Cardiac fibroblast (primary cell): Measurements from ENCODE around the gene PDCD5.
"Not testable (repeated sequence)": the region's sequence is repeated elsewhere in the genome, so short reads cannot be mapped to it uniquely, and the experiment has no call there.

ENCODE experiments used
- DNase-seq, 2 donors: peaks; one replicate each; pipeline versions ENCODE4 v3.0.0 to v3.0.0-alpha.2; 2010; ENCODE audit warnings: low read depth in 2 of 2
- H3K4me3 ChIP-seq, 2 donors: replicated peaks in 1 of 2; 1 replicate in 1 of 2; 2 replicates in 1 of 2; pipeline ENCODE4 v1.5.1; 2011; ENCODE audit warnings: low read depth in 2 of 2, low read length in 2 of 2, mild to moderate bottlenecking in 2 of 2, moderate library complexity in 1 of 2
- CTCF ChIP-seq: IDR thresholded peaks from one replicate; pipeline ENCODE4 v1.5.1; 2011; ENCODE audit warnings: low read depth, mild to moderate bottlenecking, low read length, inconsistent platforms

Gene PDCD5

GRCh38 chr19:32580901-32581704, at the start of gene PDCD5:
TSS of gene PDCD5 (plus strand) at chr19:32581190. CDS start at chr19:32581262, 72 bp downstream.
- H3K4me3 ChIP-seq, result peak within 1 kb of the TSS; percentile 74 to 94
- DNase-seq, result peak; percentile 93 to 96
- no peak for TF ChIP-seq CTCF

GRCh38 chr19:32532233-32532632, 48.8 kb upstream of the PDCD5 start:
- TF ChIP-seq CTCF, result no peak
- no peak overlapping the region for H3K4me3 ChIP-seq
- no peak for DNase-seq

GRCh38 chr19:32537580-32537979, 43.4 kb upstream of the PDCD5 start:
- no peak for DNase-seq
- TF ChIP-seq CTCF, result no peak
- no peak overlapping the region for H3K4me3 ChIP-seq

GRCh38 chr19:32539240-32539916, 41.6 kb upstream of the PDCD5 start:
- TF ChIP-seq CTCF, result no peak
- no peak overlapping the region for H3K4me3 ChIP-seq
- DNase-seq, result no peak

- no peak for DNase-seq
- no peak for TF ChIP-seq CTCF
- no peak overlapping the region for H3K4me3 ChIP-seq
These were observed 40.4 kb upstream of the PDCD5 start for GRCh38 chr19:32540621-32541020.

GRCh38 chr19:32541376-32541775, 39.6 kb upstream of the PDCD5 start:
- DNase-seq, H3K4me3 ChIP-seq: not testable (repeated sequence)

- no peak overlapping the region for H3K4me3 ChIP-seq
- DNase-seq, result no peak
- TF ChIP-seq CTCF, result no peak
These were observed 38.4 kb upstream of the PDCD5 start for GRCh38 chr19:32542477-32543108.
